BE2C (cell line): Measurements from ENCODE around the gene GABBR2.

Source experiments
- DNase-seq: peaks from one replicate; pipeline ENCODE4 v3.0.0-alpha.2; 2020
- H3K27me3 ChIP-seq: fragments of 250-450 bp; sonication (Bioruptor Pico); 2 replicates; pipeline ENCODE4 v1.5.1; 2020; ENCODE audit warnings: mild to moderate bottlenecking
- H3K36me3 ChIP-seq: fragments of 250-450 bp; sonication (Bioruptor Pico); 2 replicates; pipeline ENCODE4 v1.5.1; 2020; ENCODE audit warnings: mild to moderate bottlenecking
- H3K4me1 ChIP-seq: fragments of 250-450 bp; sonication (Bioruptor Pico); 2 replicates; pipeline ENCODE4 v1.5.1; 2020
- H3K4me3 ChIP-seq: 2 replicates; pipeline ENCODE4 v1.5.1; 2011; ENCODE audit warnings: low read depth, low read length
- H3K9me3 ChIP-seq: fragments of 250-450 bp; sonication (Bioruptor Pico); 2 replicates; pipeline ENCODE4 v1.5.1; 2020
- CTCF ChIP-seq: IDR thresholded peaks from 2 replicates; pipeline ENCODE4 v1.5.1; 2012; ENCODE audit warnings: mild to moderate bottlenecking, low read depth, low read length

The GABBR2 gene

DNA sequence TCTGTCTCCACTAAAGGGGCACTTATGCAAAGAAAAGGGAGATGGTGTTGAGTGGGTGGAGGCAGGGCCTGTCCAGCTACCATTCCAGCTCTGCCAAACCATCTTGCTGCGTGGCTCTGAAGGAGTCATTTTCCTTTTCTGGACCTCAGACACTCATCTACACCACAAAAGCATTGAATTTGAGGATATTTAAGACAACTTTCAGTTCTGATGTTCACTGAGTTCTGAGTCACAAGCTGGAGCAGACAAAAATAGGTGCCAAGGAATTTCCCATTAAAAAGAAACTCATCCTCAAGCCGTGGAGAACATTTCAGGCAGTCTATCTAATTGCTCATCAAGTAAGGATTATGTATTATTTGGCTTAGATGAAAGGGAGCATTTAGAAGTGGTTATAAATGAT lies 258.2 kb downstream of the GABBR2 start:
- H3K27me3 ChIP-seq, result no peaks in the 10 kb centered on the region; the same call in 1 of the 2 replicates
- no peaks in the 10 kb centered on the region for H3K9me3 ChIP-seq
- TF ChIP-seq CTCF, result no peak
- H3K36me3 ChIP-seq, result no peaks in the 10 kb centered on the region
- no peak overlapping the region for H3K4me3 ChIP-seq
- H3K4me1 ChIP-seq, result no peaks in the 10 kb centered on the region
- DNase-seq, result no peak

DNA sequence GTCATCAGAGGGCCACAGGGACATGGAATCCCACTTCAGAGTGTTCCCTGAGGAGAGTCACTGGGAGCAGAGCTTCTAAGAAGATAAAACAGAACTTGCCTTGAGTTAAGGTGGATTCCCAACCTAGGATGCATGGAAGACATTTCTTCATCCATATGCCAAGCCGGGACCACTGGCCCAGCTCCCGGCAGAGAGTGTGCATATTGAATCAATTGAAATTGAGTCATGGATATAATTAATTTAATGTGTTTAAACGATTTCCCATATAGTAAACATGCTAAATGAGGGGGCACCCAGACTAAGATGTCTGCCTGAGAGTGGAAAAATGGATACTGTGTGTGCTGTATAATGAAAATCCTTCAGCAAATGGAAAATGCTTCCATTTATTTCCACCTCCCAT lies 258.9 kb downstream of the GABBR2 start:
- TF ChIP-seq CTCF, result no peak
- Histone ChIP-seq H3K4me1 (no peaks in the 10 kb centered on the region), H3K36me3 (no peaks in the 10 kb centered on the region), H3K9me3 (no peaks in the 10 kb centered on the region), H3K27me3 (peaks cover under 1% of the 10 kb centered on the region; the same call in 1 of the 2 replicates), H3K4me3 (no peak overlapping the region)
- DNase-seq, result no peak

GRCh38 chr9:98445576-98445975 lies 263.2 kb downstream of the GABBR2 start:
- no peaks in the 10 kb centered on the region for H3K9me3 ChIP-seq
- no peak for DNase-seq
- no peak for TF ChIP-seq CTCF
- no peaks in the 10 kb centered on the region for H3K4me1 ChIP-seq
- H3K4me3 ChIP-seq, result no peak overlapping the region
- no peaks in the 10 kb centered on the region for H3K36me3 ChIP-seq
- H3K27me3 ChIP-seq, result peaks cover 5% of the 10 kb centered on the region

- DNase-seq, result no peak
- H3K9me3 ChIP-seq, result no peaks in the 10 kb centered on the region
- H3K4me3 ChIP-seq, result no peak overlapping the region
- no peaks in the 10 kb centered on the region for H3K36me3 ChIP-seq
- peaks cover 14% of the 10 kb centered on the region for H3K27me3 ChIP-seq
- no peaks in the 10 kb centered on the region for H3K4me1 ChIP-seq
- no peak for TF ChIP-seq CTCF
These were observed 264.1 kb downstream of the GABBR2 start for GRCh38 chr9:98444601-98445000.

- DNase-seq, result no peak
- no peak overlapping the region for H3K4me3 ChIP-seq
- no peaks in the 10 kb centered on the region for H3K4me1 ChIP-seq
- H3K36me3 ChIP-seq, result no peaks in the 10 kb centered on the region
- no peak for TF ChIP-seq CTCF
- H3K9me3 ChIP-seq, result no peaks in the 10 kb centered on the region
- H3K27me3 ChIP-seq, result peaks cover 15% of the 10 kb centered on the region
These were observed 266.2 kb downstream of the GABBR2 start for GRCh38 chr9:98442541-98442940.

DNA sequence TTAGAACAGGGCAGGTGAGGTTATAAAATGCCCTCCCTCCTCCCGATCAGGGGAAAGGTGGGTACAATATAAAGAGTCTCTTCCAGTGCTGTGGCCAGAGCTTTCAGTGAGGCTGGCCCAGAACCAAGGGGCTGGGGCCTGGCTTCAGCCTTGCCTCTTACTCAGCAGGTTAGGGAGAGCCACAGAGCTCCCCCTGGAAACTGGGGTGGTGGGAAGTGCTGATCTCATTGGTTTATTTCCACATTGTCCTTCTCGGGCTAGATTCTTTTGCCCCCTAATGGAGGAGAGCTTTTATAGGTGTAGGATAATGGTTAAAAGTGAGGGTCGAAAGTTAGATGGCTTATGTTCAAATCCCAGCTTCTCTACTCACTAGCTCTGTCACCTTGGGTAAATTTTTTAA lies 266.6 kb downstream of the GABBR2 start:
- H3K4me1 ChIP-seq, result no peaks in the 10 kb centered on the region
- peaks cover 15% of the 10 kb centered on the region for H3K27me3 ChIP-seq
- DNase-seq, result no peak
- no peak for TF ChIP-seq CTCF
- H3K36me3 ChIP-seq, result no peaks in the 10 kb centered on the region
- no peaks in the 10 kb centered on the region for H3K9me3 ChIP-seq
- no peak overlapping the region for H3K4me3 ChIP-seq
